Measurements from ENCODE around the gene ROR2.

DNA sequence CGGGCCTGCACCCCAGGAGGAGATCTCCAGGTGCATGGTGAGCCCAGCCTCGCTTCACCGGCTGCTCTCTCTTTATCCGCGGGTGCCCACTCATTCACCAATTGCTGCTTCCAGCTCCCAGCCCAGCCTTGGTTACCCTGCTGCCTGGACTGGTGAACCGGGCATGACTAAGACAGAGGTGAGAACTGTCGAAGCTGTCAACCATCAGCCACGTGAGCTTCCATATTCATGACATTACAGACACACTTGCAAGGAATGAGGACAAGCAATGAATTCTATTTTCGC is 220.5 kb downstream of the ROR2 start:
- TF ChIP-seq, protein P1, sequence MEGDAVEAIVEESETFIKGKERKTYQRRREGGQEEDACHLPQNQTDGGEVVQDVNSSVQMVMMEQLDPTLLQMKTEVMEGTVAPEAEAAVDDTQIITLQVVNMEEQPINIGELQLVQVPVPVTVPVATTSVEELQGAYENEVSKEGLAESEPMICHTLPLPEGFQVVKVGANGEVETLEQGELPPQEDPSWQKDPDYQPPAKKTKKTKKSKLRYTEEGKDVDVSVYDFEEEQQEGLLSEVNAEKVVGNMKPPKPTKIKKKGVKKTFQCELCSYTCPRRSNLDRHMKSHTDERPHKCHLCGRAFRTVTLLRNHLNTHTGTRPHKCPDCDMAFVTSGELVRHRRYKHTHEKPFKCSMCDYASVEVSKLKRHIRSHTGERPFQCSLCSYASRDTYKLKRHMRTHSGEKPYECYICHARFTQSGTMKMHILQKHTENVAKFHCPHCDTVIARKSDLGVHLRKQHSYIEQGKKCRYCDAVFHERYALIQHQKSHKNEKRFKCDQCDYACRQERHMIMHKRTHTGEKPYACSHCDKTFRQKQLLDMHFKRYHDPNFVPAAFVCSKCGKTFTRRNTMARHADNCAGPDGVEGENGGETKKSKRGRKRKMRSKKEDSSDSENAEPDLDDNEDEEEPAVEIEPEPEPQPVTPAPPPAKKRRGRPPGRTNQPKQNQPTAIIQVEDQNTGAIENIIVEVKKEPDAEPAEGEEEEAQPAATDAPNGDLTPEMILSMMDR (IDR thresholded peaks at IDR 0.05): no peak
- TF ChIP-seq POLR2A (IDR thresholded peaks at IDR 0.05): no peak
- TF ChIP-seq POLR2AphosphoS5 (IDR thresholded peaks at IDR 0.05): no peak
- TF ChIP-seq EP300 (IDR thresholded peaks at IDR 0.05): no peak
